Measurements from ENCODE around the gene CACNB2.

DNA sequence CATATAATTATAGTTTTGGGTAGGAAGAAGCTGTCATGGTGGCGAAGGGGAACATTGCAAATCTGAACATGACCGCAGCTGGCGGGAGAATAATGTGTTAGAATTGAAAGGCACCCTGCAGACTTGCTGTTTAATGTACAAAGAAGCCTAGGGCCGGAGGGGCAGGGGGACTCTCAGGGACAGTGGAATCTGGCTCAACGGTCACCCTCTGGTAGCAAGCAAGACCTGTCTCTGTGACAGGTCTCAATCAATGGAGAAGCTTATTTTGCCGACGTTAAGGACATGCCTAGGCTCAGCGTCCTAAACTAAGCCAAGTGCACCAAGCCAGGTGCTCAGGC lies 333.9 kb downstream of the CACNB2 start:
- no peak for TF ChIP-seq ZNF317 (CRISPR knock-in tag; IDR thresholded peaks at IDR 0.05; ENCODE audit: borderline replicate concordance, low read depth)
- TF ChIP-seq, protein P1, sequence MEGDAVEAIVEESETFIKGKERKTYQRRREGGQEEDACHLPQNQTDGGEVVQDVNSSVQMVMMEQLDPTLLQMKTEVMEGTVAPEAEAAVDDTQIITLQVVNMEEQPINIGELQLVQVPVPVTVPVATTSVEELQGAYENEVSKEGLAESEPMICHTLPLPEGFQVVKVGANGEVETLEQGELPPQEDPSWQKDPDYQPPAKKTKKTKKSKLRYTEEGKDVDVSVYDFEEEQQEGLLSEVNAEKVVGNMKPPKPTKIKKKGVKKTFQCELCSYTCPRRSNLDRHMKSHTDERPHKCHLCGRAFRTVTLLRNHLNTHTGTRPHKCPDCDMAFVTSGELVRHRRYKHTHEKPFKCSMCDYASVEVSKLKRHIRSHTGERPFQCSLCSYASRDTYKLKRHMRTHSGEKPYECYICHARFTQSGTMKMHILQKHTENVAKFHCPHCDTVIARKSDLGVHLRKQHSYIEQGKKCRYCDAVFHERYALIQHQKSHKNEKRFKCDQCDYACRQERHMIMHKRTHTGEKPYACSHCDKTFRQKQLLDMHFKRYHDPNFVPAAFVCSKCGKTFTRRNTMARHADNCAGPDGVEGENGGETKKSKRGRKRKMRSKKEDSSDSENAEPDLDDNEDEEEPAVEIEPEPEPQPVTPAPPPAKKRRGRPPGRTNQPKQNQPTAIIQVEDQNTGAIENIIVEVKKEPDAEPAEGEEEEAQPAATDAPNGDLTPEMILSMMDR (IDR thresholded peaks at IDR 0.05), result no peak
- TF ChIP-seq SMAD3 (CRISPR knock-in tag; IDR thresholded peaks at IDR 0.05; ENCODE audit: borderline replicate concordance), result no peak
- TF ChIP-seq, protein P2, sequence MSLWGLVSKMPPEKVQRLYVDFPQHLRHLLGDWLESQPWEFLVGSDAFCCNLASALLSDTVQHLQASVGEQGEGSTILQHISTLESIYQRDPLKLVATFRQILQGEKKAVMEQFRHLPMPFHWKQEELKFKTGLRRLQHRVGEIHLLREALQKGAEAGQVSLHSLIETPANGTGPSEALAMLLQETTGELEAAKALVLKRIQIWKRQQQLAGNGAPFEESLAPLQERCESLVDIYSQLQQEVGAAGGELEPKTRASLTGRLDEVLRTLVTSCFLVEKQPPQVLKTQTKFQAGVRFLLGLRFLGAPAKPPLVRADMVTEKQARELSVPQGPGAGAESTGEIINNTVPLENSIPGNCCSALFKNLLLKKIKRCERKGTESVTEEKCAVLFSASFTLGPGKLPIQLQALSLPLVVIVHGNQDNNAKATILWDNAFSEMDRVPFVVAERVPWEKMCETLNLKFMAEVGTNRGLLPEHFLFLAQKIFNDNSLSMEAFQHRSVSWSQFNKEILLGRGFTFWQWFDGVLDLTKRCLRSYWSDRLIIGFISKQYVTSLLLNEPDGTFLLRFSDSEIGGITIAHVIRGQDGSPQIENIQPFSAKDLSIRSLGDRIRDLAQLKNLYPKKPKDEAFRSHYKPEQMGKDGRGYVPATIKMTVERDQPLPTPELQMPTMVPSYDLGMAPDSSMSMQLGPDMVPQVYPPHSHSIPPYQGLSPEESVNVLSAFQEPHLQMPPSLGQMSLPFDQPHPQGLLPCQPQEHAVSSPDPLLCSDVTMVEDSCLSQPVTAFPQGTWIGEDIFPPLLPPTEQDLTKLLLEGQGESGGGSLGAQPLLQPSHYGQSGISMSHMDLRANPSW (CRISPR knock-in tag; conservative IDR thresholded peaks at IDR 0.05; ENCODE audit: low read depth), result no peak
- TF ChIP-seq, protein P3, sequence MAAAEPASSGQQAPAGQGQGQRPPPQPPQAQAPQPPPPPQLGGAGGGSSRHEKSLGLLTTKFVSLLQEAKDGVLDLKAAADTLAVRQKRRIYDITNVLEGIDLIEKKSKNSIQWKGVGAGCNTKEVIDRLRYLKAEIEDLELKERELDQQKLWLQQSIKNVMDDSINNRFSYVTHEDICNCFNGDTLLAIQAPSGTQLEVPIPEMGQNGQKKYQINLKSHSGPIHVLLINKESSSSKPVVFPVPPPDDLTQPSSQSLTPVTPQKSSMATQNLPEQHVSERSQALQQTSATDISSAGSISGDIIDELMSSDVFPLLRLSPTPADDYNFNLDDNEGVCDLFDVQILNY (CRISPR knock-in tag; IDR thresholded peaks at IDR 0.05), result no peak
- no peak for TF ChIP-seq TP53 (CRISPR knock-in tag; IDR thresholded peaks at IDR 0.05)
- TF ChIP-seq, protein P4, sequence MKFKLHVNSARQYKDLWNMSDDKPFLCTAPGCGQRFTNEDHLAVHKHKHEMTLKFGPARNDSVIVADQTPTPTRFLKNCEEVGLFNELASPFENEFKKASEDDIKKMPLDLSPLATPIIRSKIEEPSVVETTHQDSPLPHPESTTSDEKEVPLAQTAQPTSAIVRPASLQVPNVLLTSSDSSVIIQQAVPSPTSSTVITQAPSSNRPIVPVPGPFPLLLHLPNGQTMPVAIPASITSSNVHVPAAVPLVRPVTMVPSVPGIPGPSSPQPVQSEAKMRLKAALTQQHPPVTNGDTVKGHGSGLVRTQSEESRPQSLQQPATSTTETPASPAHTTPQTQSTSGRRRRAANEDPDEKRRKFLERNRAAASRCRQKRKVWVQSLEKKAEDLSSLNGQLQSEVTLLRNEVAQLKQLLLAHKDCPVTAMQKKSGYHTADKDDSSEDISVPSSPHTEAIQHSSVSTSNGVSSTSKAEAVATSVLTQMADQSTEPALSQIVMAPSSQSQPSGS (CRISPR knock-in tag; IDR thresholded peaks at IDR 0.05; ENCODE audit: borderline replicate concordance, low read depth), result no peak
- TF ChIP-seq IRF2 (CRISPR knock-in tag; IDR thresholded peaks at IDR 0.05; ENCODE audit: borderline replicate concordance, low read depth), result no peak
- no peak for TF ChIP-seq NFE2L1 (CRISPR knock-in tag; IDR thresholded peaks at IDR 0.05)
- TF ChIP-seq ATF1 (CRISPR knock-in tag; IDR thresholded peaks at IDR 0.05), result no peak
